Thymus (tissue), 11 donors: ENCODE results near the gene SMARCAL1. TPM values are rescaled to one million over a fixed set of nuclear protein-coding genes. Genes with fewer than 3 reads are reported as not detected.
"Not testable (repeated sequence)": the region's sequence is repeated elsewhere in the genome, so short reads cannot be mapped to it uniquely, and the experiment has no call there.

Experiments
- DNase-seq, 9 donors: peaks; one replicate each; pipeline ENCODE4 v3.0.0-alpha.2; 2013; ENCODE audit warnings: low spot score in 9 of 9, low read depth in 6 of 9, missing footprints in 1 of 9
- H3K27ac ChIP-seq, 2 donors: one replicate each; pipeline ENCODE4 v1.5.1; 2013; ENCODE audit warnings: control low read depth in 1 of 2, low read depth in 1 of 2, low read length in 1 of 2, mild to moderate bottlenecking in 1 of 2, moderate library complexity in 1 of 2
- H3K27me3 ChIP-seq, 2 donors: one replicate each; pipeline ENCODE4 v1.5.1; 2013; ENCODE audit warnings: low read length in 1 of 2; ENCODE audit not compliant: control insufficient read depth in 2 of 2, insufficient read depth in 1 of 2
- H3K36me3 ChIP-seq, 2 donors: one replicate each; pipeline ENCODE4 v1.5.1; 2013; ENCODE audit warnings: low read length in 1 of 2, mild to moderate bottlenecking in 1 of 2, moderate library complexity in 1 of 2; ENCODE audit not compliant: control insufficient read depth in 2 of 2, insufficient read depth in 2 of 2
- H3K4me1 ChIP-seq, 2 donors: one replicate each; pipeline ENCODE4 v1.5.1; 2013; ENCODE audit warnings: low read length in 2 of 2; ENCODE audit not compliant: control insufficient read depth in 2 of 2, insufficient read depth in 2 of 2
- H3K4me3 ChIP-seq, 2 donors: one replicate each; pipeline ENCODE4 v1.5.1; 2013; ENCODE audit warnings: low read length in 2 of 2, control low read depth in 1 of 2, mild to moderate bottlenecking in 1 of 2
- H3K9me3 ChIP-seq, 2 donors: one replicate each; pipeline ENCODE4 v1.5.1; 2013; ENCODE audit warnings: low read length in 1 of 2, mild to moderate bottlenecking in 1 of 2; ENCODE audit not compliant: control insufficient read depth in 2 of 2, insufficient read depth in 1 of 2
- WGBS: extraction: QIAGEN DNeasy Blood & Tissue Kit; methylation state at CpG from one replicate; pipeline ENCODE4 v1.1.7; 2013; 5-methylcytosine and 5-hydroxymethylcytosine counted together
- polyA plus RNA-seq: library from polyadenylated mRNA; stranded (reverse); fragments of 200-250 nt; gene quantifications from one replicate; pipeline ENCODE4 v1.2.3, GENCODE V29; 2013
- total RNA-seq: library from RNA; stranded (reverse); fragments of 120-200 nt; gene quantifications from one replicate; pipeline ENCODE4 v1.2.4, GENCODE V29; 2013
- donor health status: healthy.

SMARCAL1 gene
- total and polyA plus RNA-seq, 2 donors, result 8.5 to 13.8 TPM

DNA sequence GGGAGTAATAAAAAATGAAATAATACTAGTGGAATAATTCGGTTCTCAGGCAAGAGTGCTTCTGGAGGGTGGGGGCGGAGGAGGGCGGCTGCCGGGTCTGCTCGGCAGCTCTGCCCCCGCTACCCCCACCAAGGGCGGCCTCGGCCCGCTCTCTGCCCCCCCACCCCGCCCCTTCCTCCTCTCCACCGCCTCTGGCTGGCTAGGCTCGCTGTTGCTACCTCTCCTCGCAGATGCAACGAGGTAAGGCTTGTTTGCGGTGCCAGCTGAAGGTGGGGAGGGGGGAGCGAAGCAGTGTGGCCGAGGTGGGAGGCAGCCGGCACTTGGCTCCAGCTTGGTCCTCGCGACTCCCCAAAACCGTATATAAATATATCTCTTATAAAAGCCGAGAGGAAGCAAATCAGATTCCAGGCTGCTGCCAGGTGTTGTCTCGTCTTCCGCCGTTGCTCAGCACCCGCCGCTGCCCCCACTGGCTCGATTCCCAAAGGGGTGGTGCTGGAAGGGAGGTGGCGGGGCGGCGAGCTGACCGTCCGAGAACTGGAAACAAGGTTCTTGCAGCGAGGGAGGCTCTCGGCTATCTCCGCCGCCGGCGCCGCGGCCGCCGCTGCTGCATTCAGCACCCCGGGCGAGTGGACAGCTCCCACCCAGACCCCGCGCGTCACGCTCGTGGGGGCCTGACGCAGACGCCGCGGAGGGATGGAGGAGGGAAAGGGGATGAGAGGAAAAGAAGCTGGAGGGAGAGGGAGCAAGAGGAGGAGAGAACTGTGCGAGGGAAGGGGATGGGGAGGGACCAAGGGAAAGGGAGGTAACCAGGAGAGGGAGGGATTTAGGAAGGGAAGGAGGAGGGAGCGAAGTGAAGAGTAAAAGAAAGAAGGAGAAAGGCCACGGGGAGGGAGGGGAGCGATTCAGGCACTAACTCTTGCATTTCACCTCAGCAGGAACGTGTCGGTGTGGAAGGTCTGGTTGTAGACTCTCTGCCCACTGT, 40.3 kb upstream of the SMARCAL1 start, which contains the start of gene MARCHF4:
TSS of gene MARCHF4 (minus strand) at position 763 of the 982 bp plus-strand sequence. CDS start 2,223 bp downstream, outside the sequence.
- peaks cover 37 to 61% of the 10 kb centered on the region in 2 donors for H3K27me3 ChIP-seq
- DNase-seq, result peak in 8 of 9 donors; percentile 37 to 73 (median 54)
- no peaks in the 10 kb centered on the region for H3K36me3 ChIP-seq
- peaks cover 5 to 6% of the 10 kb centered on the region in 2 donors for H3K4me1 ChIP-seq
- no peak within 1 kb of the TSS for H3K4me3 ChIP-seq
- WGBS, result 2% methylated on average over 60 of the region's 60 CpGs
- H3K27ac ChIP-seq, result no peak within 1 kb of the TSS
- no peaks in the 10 kb centered on the region for H3K9me3 ChIP-seq

DNA sequence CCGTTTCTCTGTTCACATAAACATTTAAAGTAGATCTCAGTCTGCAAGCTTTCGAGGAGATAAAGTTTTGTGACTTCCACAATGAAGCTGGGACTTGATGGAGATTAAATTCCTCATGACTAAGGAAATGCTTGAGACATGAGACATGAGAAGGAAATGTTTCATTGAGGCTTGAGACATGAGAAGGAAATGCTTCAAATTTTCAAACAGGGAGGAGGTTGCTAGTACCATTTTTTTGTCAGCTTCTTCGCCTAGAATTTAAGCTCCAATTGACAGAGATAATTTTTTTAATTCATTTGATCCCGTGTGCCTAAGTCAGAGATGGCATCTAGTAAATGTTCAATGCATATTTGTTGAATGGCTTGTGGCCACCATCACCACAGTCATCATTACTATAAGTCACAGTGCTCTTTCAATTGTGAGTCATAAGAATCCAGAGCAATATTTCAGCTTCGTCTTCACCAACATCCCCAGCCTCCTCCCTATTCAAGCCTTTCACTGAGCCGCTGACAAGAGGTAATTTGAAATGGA, 39.5 kb upstream of the SMARCAL1 start:
- whole genome bisulfite sequencing, result 42% methylated on average over 6 of the region's 6 CpGs
- H3K4me3 ChIP-seq, result no peak overlapping the region

DNA sequence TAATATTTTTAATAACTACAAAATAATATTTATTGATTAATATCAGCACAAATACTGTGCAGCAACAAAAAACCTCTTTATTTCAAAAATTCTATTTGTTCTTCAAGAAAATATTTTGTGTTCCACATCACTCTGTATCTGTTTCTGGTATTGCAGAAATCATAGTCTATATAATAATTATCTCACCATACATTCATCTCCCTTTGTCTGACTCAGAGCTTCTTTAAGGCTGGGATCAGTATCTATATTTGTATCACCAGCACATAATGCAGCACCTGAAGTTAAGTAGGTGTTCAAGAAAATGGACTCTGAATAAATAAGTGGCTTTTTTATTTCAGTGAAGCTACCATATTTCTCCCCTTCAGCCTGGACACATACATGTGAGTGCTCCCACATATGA, 38.4 kb upstream of the SMARCAL1 start:
- Histone ChIP-seq H3K36me3 (no peaks in the 10 kb centered on the region), H3K4me1 (peaks cover 5 to 6% of the 10 kb centered on the region in 2 donors), H3K27ac (no peak overlapping the region), H3K4me3 (no peak overlapping the region), H3K27me3 (peaks cover 31 to 52% of the 10 kb centered on the region in 2 donors), H3K9me3 (no peaks in the 10 kb centered on the region)
- DNase-seq, result no peak

More for the DNA sequence above, 39.5 kb upstream of the SMARCAL1 start:
- H3K9me3 ChIP-seq, result no peaks in the 10 kb centered on the region
- DNase-seq, result no peak
- no peaks in the 10 kb centered on the region for H3K36me3 ChIP-seq
- peaks cover 5 to 6% of the 10 kb centered on the region in 2 donors for H3K4me1 ChIP-seq
- H3K27ac ChIP-seq, result no peak overlapping the region
- peaks cover 37 to 62% of the 10 kb centered on the region in 2 donors for H3K27me3 ChIP-seq

DNA sequence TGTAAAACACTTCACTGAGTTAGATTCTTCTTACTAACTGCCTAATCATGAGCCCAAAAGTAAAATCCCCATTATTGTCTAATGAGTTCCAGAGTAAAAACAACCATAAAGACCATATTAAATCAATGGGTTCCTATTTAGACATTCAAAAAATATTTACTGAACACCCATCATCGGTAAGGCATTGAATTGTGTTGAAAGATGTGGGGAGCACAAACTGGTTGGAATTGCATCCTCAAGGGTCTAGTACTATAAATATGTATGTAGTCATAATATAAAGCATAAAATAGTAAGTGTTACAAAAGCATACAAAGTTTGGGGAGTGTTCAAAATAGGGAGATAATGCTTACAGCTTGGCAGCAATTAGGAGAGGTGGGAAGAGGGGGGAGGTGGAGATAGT, 37.0 kb upstream of the SMARCAL1 start:
- no peak overlapping the region for H3K4me3 ChIP-seq
- peaks cover 5 to 6% of the 10 kb centered on the region in 2 donors for H3K4me1 ChIP-seq
- H3K27ac ChIP-seq, result no peak overlapping the region
- no peaks in the 10 kb centered on the region for H3K9me3 ChIP-seq
- WGBS, result 90% methylated on average over 1 of the region's 1 CpG
- no peaks in the 10 kb centered on the region for H3K36me3 ChIP-seq
- peaks cover 25 to 40% of the 10 kb centered on the region in 2 donors for H3K27me3 ChIP-seq
- no peak for DNase-seq

DNA sequence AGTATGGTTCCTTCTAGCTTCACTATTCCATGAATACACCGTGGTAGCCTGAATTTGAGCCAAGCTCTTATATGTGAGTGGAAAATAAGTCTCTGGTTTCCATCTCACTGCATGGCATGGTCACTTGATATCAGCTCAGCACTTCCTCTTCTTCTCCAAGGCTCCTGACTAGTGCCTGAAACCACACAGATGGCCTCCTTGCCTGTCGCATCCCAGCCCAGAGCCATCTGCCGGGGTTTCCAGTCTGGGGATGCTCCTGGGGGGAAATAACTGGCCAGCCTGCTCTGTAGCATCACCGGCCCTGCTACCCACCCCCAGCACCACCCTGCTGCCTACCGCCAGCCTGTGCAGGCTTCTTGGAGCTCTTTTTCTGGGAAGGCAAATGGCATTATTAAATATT, 32.3 kb upstream of the SMARCAL1 start:
- Histone ChIP-seq H3K4me1 (no peaks in the 10 kb centered on the region), H3K4me3 (no peak overlapping the region), H3K36me3 (no peaks in the 10 kb centered on the region), H3K27ac (no peak overlapping the region), H3K9me3 (no peaks in the 10 kb centered on the region), H3K27me3 (peaks cover 0 to 4% of the 10 kb centered on the region in 2 donors)
- 94% methylated on average over 5 of the region's 5 CpGs for WGBS
- no peak for DNase-seq

DNA sequence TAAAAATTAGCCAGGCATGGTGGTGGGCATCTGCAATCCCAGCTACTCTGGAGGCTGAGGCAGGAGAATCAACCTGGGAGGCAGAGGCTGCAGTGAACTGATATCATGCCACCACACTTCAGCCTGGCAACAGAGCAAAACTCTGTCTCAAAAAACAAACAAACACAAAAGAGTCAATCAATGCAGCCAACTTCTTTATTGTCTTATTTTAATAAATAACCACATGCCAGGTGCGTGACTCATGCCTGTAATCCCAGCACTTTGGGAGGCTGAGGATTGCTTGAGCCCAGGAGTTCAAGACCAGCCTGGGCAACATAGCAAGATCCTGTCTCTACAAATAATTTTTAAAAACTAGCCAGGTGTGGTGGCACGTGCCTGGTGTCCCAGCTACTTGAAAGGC, 27.9 kb upstream of the SMARCAL1 start:
- not testable (repeated sequence) for H3K36me3 ChIP-seq, H3K4me3 ChIP-seq, H3K4me1 ChIP-seq, H3K27me3 ChIP-seq, H3K9me3 ChIP-seq, DNase-seq, H3K27ac ChIP-seq
- 90% methylated on average over 2 of the region's 2 CpGs for WGBS

DNA sequence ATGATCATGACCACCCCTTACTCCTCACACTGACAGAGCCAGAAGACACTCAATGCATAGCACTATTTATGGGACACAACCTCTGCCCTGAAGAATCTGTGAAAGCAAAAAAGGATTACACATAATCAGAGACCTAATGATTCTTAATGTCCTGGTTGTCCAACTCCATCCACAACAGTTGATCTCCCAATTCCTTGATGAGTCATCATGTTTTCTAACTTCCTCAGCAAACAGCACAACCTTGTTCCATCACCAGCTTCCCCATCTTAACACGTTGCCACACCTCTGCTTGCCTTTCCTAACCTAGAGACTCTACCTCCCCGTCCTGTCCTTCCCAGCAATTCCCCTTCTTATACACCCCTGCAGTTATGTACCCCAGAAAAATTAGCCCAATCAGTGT, 26.8 kb upstream of the SMARCAL1 start:
- DNase-seq, result no peak
- H3K9me3 ChIP-seq, result no peaks in the 10 kb centered on the region
- no peaks in the 10 kb centered on the region for H3K4me1 ChIP-seq
- H3K4me3 ChIP-seq, result no peak overlapping the region
- 71% methylated on average over 2 of the region's 2 CpGs for WGBS
- H3K27ac ChIP-seq, result no peak overlapping the region
- no peaks in the 10 kb centered on the region for H3K27me3 ChIP-seq
- H3K36me3 ChIP-seq, result no peaks in the 10 kb centered on the region

DNA sequence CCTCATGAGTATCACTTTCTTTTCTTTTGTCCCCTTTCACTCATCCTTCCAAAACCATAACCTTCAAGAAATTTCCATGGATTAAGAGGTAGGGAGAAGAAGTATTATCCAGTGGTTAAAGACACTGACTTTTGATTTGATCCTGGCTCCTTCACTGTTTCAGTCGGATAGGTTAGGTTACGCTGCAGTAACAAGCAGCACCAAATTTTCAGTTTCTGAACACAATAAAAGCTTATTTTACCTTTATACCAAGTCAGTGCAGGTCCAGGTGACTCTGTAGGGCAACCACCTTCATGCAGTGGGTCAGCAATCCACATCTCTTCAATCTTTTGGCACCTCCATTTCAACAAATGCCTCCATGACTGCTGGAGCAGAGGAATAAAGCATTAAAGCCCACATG, 25.0 kb upstream of the SMARCAL1 start:
- no peaks in the 10 kb centered on the region for H3K27me3 ChIP-seq
- no peak overlapping the region for H3K27ac ChIP-seq
- WGBS, result 96% methylated on average over 2 of the region's 2 CpGs
- H3K36me3 ChIP-seq, result no peaks in the 10 kb centered on the region
- H3K4me1 ChIP-seq, result no peaks in the 10 kb centered on the region
- DNase-seq, result no peak
- no peak overlapping the region for H3K4me3 ChIP-seq
- H3K9me3 ChIP-seq, result no peaks in the 10 kb centered on the region
